PC-3 (cell line): ENCODE measurements around the gene GBE1. TPM values are rescaled to one million over a fixed set of nuclear protein-coding genes. Genes with fewer than 3 reads are reported as not detected.

Source experiments
- ATAC-seq: fragments of 200-7000 bp; cut with Tn5 transposase; 2 replicates; pipeline ENCODE4 v1.9.1; 2020; ENCODE audit warnings: mild to moderate bottlenecking, moderate library complexity
- Bru-seq: library from RNA; stranded (reverse); fragments of 400-500 nt; gene quantifications from one replicate; lab custom pipeline; 2021; lab: Mats Ljungman, UMichigan
- BruChase-seq, 2 experiments: library from RNA; stranded (reverse); fragments of 400-500 nt; gene quantifications; one replicate each; lab custom pipeline; 2021; lab: Mats Ljungman, UMichigan
- BruUV-seq: library from RNA; stranded (reverse); fragments of 400-500 nt; replicated peaks from 2 replicates; lab custom pipeline; 2021; lab: Mats Ljungman, UMichigan
- CTCF ChIA-PET: fragments of 300-600 bp; sonication (Branson Sonifier 250); formaldehyde crosslinking; loops from one replicate; lab custom pipeline; 2022; ENCODE audit warnings: antibody characterized with exemption; lab: Charles Lee
- POLR2A ChIA-PET: fragments of 300-600 bp; sonication (Branson Sonifier 250); formaldehyde crosslinking; loops from one replicate; lab custom pipeline; 2022; ENCODE audit warnings: antibody characterized with exemption; ENCODE audit not compliant: unreplicated experiment; lab: Charles Lee
- DNase-seq: peaks from one replicate; pipeline ENCODE4 v3.0.0-alpha.2; 2015
- H2AFZ ChIP-seq: fragments of 300-600 bp; sonication (generic); 2 replicates; pipeline ENCODE4 v1.6.0; 2016; ENCODE audit warnings: antibody characterized with exemption, low read length
- H3F3A ChIP-seq: fragments of 300-600 bp; sonication (generic); one replicate; pipeline ENCODE4 v1.6.0; 2017; ENCODE audit warnings: antibody characterized with exemption, low read length, control low read depth, mild to moderate bottlenecking; ENCODE audit not compliant: unreplicated experiment
- H3K27ac ChIP-seq: fragments of 300-600 bp; sonication (generic); 2 replicates; pipeline ENCODE4 v1.5.1; 2016; ENCODE audit warnings: mild to moderate bottlenecking, low read length
- H3K27me3 ChIP-seq: fragments of 300-600 bp; sonication (generic); 2 replicates; pipeline ENCODE4 v1.6.1; 2016; ENCODE audit warnings: low read length, mixed read lengths
- H3K36me3 ChIP-seq: fragments of 300-600 bp; sonication (generic); 2 replicates; pipeline ENCODE4 v1.6.1; 2016; ENCODE audit warnings: low read depth, mixed run types, low read length, mixed read lengths
- H3K4me1 ChIP-seq: fragments of 300-600 bp; sonication (generic); 2 replicates; pipeline ENCODE4 v1.5.1; 2016; ENCODE audit warnings: low read length; ENCODE audit not compliant: insufficient read depth
- H3K4me2 ChIP-seq: fragments of 300-600 bp; sonication (generic); 2 replicates; pipeline ENCODE4 v1.6.0; 2016; ENCODE audit warnings: low read length
- H3K4me3 ChIP-seq: fragments of 300-600 bp; sonication (generic); 2 replicates; pipeline ENCODE4 v1.5.1; 2016; ENCODE audit warnings: mild to moderate bottlenecking, low read length, mixed read lengths
- H3K79me2 ChIP-seq: fragments of 300-600 bp; sonication (generic); 2 replicates; pipeline ENCODE4 v1.6.1; 2017; ENCODE audit warnings: low read length, mixed read lengths
- H3K9ac ChIP-seq: fragments of 300-600 bp; sonication (generic); 2 replicates; pipeline ENCODE4 v1.6.0; 2016; ENCODE audit warnings: mild to moderate bottlenecking, low read length
- H3K9me2 ChIP-seq: fragments of 300-600 bp; sonication (generic); replicated peaks from 2 replicates; pipeline ENCODE4 v1.6.1; 2016; ENCODE audit warnings: mixed run types, low read length, mixed read lengths
- H3K9me3 ChIP-seq: fragments of 300-600 bp; sonication (generic); 2 replicates; pipeline ENCODE4 v1.6.1; 2016; ENCODE audit warnings: low read length, mixed read lengths
- H4K20me1 ChIP-seq: fragments of 300-600 bp; sonication (generic); 2 replicates; pipeline ENCODE4 v1.6.1; 2016; ENCODE audit warnings: low read length, mixed read lengths
- CTCF ChIP-seq: fragments of 300-600 bp; sonication (generic); conservative IDR thresholded peaks from 2 replicates; pipeline ENCODE4 v1.5.1; 2017; ENCODE audit warnings: antibody characterized with exemption, low read depth, mild to moderate bottlenecking, low read length
- EZH2 ChIP-seq: fragments of 300-600 bp; sonication (generic); IDR thresholded peaks from one replicate; pipeline ENCODE4 v1.6.1; 2017; ENCODE audit warnings: antibody characterized with exemption, mild to moderate bottlenecking, low read length; ENCODE audit not compliant: unreplicated experiment
- EZH2phosphoT487 ChIP-seq: fragments of 300-600 bp; sonication (generic); IDR thresholded peaks from 2 replicates; pipeline ENCODE4 v1.6.1; 2018; ENCODE audit warnings: mild to moderate bottlenecking, antibody characterized with exemption, low read length, borderline replicate concordance
- intact Hi-C: fragments of 100-400 bp; cut with micrococcal nuclease; formaldehyde crosslinking; loops from 2 replicates; pipeline ENCODE4 v1.9.0; 2023
- long read RNA-seq: library from polyadenylated mRNA; unstranded; transcript quantifications from one replicate; pipeline ENCODE4 v2.0.0, GENCODE V29; 2021; ENCODE audit not compliant: unreplicated experiment
- total RNA-seq: library from RNA; depleted of rRNA; stranded (reverse); fragments of >200 nt; gene quantifications from 2 replicates; pipeline ENCODE4 v1.2.3, GENCODE V29; 2014; rRNA removed

The GBE1 gene
- 56.6 and 57.7 TPM in 2 replicates for total RNA-seq
- percentile 89 among the genes with signal in this experiment for Bru-seq, nascent RNA
- BruChase-seq, experiment 1, labeled RNA remaining after a 6-hour chase, result percentile 70 among the genes with signal in this experiment
- BruChase-seq, experiment 2, labeled RNA remaining after a 2-hour chase, result percentile 79 among the genes with signal in this experiment
- long read RNA-seq, transcript GBE1-201 (16 exons, 3,461 nt), result major isoform, 258 of 283 reads
- long read RNA-seq, partial matches to known transcripts, result 20 of 283 reads
- long read RNA-seq, other reads (novel, unspliced or antisense), result 5 of 283 reads

GRCh38 chr3:81760924-81761903 lies at the start of gene GBE1:
TSS of gene GBE1 (minus strand) at chr3:81761645. CDS start at chr3:81761517, 128 bp downstream.
- H3K27ac ChIP-seq, result peak within 1 kb of the TSS; percentile 96
- H2AFZ ChIP-seq, result peak within 1 kb of the TSS; percentile 94
- H3K9ac ChIP-seq, result peak within 1 kb of the TSS; percentile 97
- no peaks in the 10 kb centered on the region for H3K9me2 ChIP-seq
- peaks cover 45% of the 10 kb centered on the region for H3K79me2 ChIP-seq
- POLR2A ChIA-PET, result interaction anchor here (0.5 to 0.7 kb wide), 3 partner anchors 32 to 63 kb away, joined by 4 to 6 read pairs (median 5); no protein-coding TSS in a partner anchor
- BruUV-seq, result no TSS peak
- ATAC-seq, result peak; percentile 87
- no peaks in the 10 kb centered on the region for H3K9me3 ChIP-seq
- peak within 1 kb of the TSS; percentile 89 for H3K4me2 ChIP-seq
- CTCF ChIA-PET, result no interaction called here
- no peaks in the 10 kb centered on the region for H4K20me1 ChIP-seq
- H3F3A ChIP-seq, result peaks cover 4% of the 10 kb centered on the region
- peak within 1 kb of the TSS; percentile 69 for H3K4me3 ChIP-seq
- H3K4me1 ChIP-seq, result peaks cover 27% of the 10 kb centered on the region
- peak; percentile 96 for DNase-seq
- no peaks in the 10 kb centered on the region for H3K27me3 ChIP-seq
- peaks cover 21% of the 10 kb centered on the region for H3K36me3 ChIP-seq
- intact Hi-C loops, result loop anchor here (1.0 to 5.0 kb wide), 4 partner anchors 18 to 151 kb away; no protein-coding TSS in a partner anchor
- no peak for TF ChIP-seq EZH2
- peak; percentile 78 for TF ChIP-seq EZH2phosphoT487
- TF ChIP-seq CTCF, result peak; percentile 59

- no TSS peak for BruUV-seq
- ChIA-PET POLR2A (no interaction called here), CTCF (no interaction called here)
- TF ChIP-seq EZH2 (no peak), CTCF (no peak), EZH2phosphoT487 (no peak)
- Histone ChIP-seq H3K4me3 (no peak overlapping the region), H3K4me1 (no peaks in the 10 kb centered on the region), H3K9me3 (no peaks in the 10 kb centered on the region), H3K27me3 (no peaks in the 10 kb centered on the region), H3K79me2 (no peaks in the 10 kb centered on the region), H4K20me1 (no peaks in the 10 kb centered on the region), H3K9ac (no peak overlapping the region), H3K9me2 (no peaks in the 10 kb centered on the region), H3K4me2 (no peak overlapping the region), H3K27ac (no peak overlapping the region), H2AFZ (no peak overlapping the region), H3K36me3 (no peaks in the 10 kb centered on the region), H3F3A (no peaks in the 10 kb centered on the region)
- ATAC-seq (no peak), DNase-seq (no peak)
- intact Hi-C loops, result no loop called here
These were observed 47.5 kb upstream of the GBE1 start for GRCh38 chr3:81808900-81809299.
